ENCODE results near the gene PTPRT. TPM values are rescaled to one million over a fixed set of nuclear protein-coding genes. Genes with fewer than 3 reads are reported as not detected.

Gene PTPRT
- total RNA-seq, 2 experiments from 2014 or later = not detected

- ATAC-seq = no peak
- Mint-ChIP-seq H3K27me3 (ENCODE audit: low read depth) (no peaks in the 10 kb centered on the region), H3K36me3 (ENCODE audit: low read depth) (no peaks in the 10 kb centered on the region), H3K27ac (no peak overlapping the region), H3K9me3 (ENCODE audit: insufficient read depth) (peaks cover 13% of the 10 kb centered on the region), H3K4me1 (ENCODE audit: low read depth) (no peaks in the 10 kb centered on the region), H3K4me3 (no peak overlapping the region)
- no peak for DNase-seq
- CTCF ChIA-PET = no interaction called here
- POLR2A ChIA-PET = no interaction called here
Measured at GRCh38 chr20:42639140-42639539, 550.6 kb downstream of the PTPRT start.

- ChIA-PET POLR2A (no interaction called here), CTCF (no interaction called here)
- peaks cover 2% of the 10 kb centered on the region for H3K9me3 Mint-ChIP-seq (ENCODE audit: insufficient read depth)
- no peak overlapping the region for H3K27ac Mint-ChIP-seq
- H3K4me3 Mint-ChIP-seq = no peak overlapping the region
- H3K27me3 Mint-ChIP-seq (ENCODE audit: low read depth) = no peaks in the 10 kb centered on the region
- H3K4me1 Mint-ChIP-seq (ENCODE audit: low read depth) = no peaks in the 10 kb centered on the region
- ATAC-seq (no peak), DNase-seq (no peak)
- H3K36me3 Mint-ChIP-seq (ENCODE audit: low read depth) = no peaks in the 10 kb centered on the region
Measured at GRCh38 chr20:42635699-42636411, 553.9 kb downstream of the PTPRT start.

GRCh38 chr20:42634156-42634555, 555.5 kb downstream of the PTPRT start:
- no peaks in the 10 kb centered on the region for H3K36me3 Mint-ChIP-seq (ENCODE audit: low read depth)
- H3K4me3 Mint-ChIP-seq = no peak overlapping the region
- POLR2A ChIA-PET = no interaction called here
- H3K4me1 Mint-ChIP-seq (ENCODE audit: low read depth) = no peaks in the 10 kb centered on the region
- H3K27ac Mint-ChIP-seq = no peak overlapping the region
- CTCF ChIA-PET = no interaction called here
- ATAC-seq = no peak
- no peaks in the 10 kb centered on the region for H3K27me3 Mint-ChIP-seq (ENCODE audit: low read depth)
- H3K9me3 Mint-ChIP-seq (ENCODE audit: insufficient read depth) = no peaks in the 10 kb centered on the region
- no peak for DNase-seq

- ChIA-PET CTCF (no interaction called here), POLR2A (no interaction called here)
- ATAC-seq (no peak), DNase-seq (no peak)
- Mint-ChIP-seq H3K36me3 (ENCODE audit: low read depth) (no peaks in the 10 kb centered on the region), H3K4me3 (no peak overlapping the region), H3K4me1 (ENCODE audit: low read depth) (no peaks in the 10 kb centered on the region), H3K27me3 (ENCODE audit: low read depth) (no peaks in the 10 kb centered on the region), H3K27ac (no peak overlapping the region), H3K9me3 (ENCODE audit: insufficient read depth) (no peaks in the 10 kb centered on the region)
Measured at GRCh38 chr20:42628683-42629082, 561.0 kb downstream of the PTPRT start.

GRCh38 chr20:42613076-42613475, 576.6 kb downstream of the PTPRT start:
- POLR2A ChIA-PET = no interaction called here
- Mint-ChIP-seq H3K27me3 (ENCODE audit: low read depth) (no peaks in the 10 kb centered on the region), H3K4me3 (no peak overlapping the region), H3K9me3 (ENCODE audit: insufficient read depth) (peaks cover 14% of the 10 kb centered on the region), H3K27ac (no peak overlapping the region), H3K36me3 (ENCODE audit: low read depth) (no peaks in the 10 kb centered on the region), H3K4me1 (ENCODE audit: low read depth) (no peaks in the 10 kb centered on the region)
- CTCF ChIA-PET = no interaction called here
- ATAC-seq (no peak), DNase-seq (no peak)

- no peaks in the 10 kb centered on the region for H3K4me1 Mint-ChIP-seq (ENCODE audit: low read depth)
- H3K27me3 Mint-ChIP-seq (ENCODE audit: low read depth) = no peaks in the 10 kb centered on the region
- no peak for ATAC-seq
- DNase-seq = no peak
- H3K36me3 Mint-ChIP-seq (ENCODE audit: low read depth) = no peaks in the 10 kb centered on the region
- ChIA-PET CTCF (no interaction called here), POLR2A (no interaction called here)
- H3K4me3 Mint-ChIP-seq = no peak overlapping the region
- no peak overlapping the region for H3K27ac Mint-ChIP-seq
- peaks cover 14% of the 10 kb centered on the region for H3K9me3 Mint-ChIP-seq (ENCODE audit: insufficient read depth)
Measured at GRCh38 chr20:42611889-42612837, 577.5 kb downstream of the PTPRT start.

- CTCF ChIA-PET = no interaction called here
- H3K4me3 Mint-ChIP-seq = no peak overlapping the region
Measured at GRCh38 chr20:42611423-42611822, 578.3 kb downstream of the PTPRT start.

GRCh38 chr20:42610070-42610469, 579.6 kb downstream of the PTPRT start:
- peaks cover 17% of the 10 kb centered on the region for H3K9me3 Mint-ChIP-seq (ENCODE audit: insufficient read depth)
- ATAC-seq = no peak
- no peak for DNase-seq
- H3K4me1 Mint-ChIP-seq (ENCODE audit: low read depth) = no peaks in the 10 kb centered on the region
- ChIA-PET POLR2A (no interaction called here), CTCF (no interaction called here)
- no peak overlapping the region for H3K4me3 Mint-ChIP-seq
- H3K27me3 Mint-ChIP-seq (ENCODE audit: low read depth) = no peaks in the 10 kb centered on the region
- H3K36me3 Mint-ChIP-seq (ENCODE audit: low read depth) = no peaks in the 10 kb centered on the region
- no peak overlapping the region for H3K27ac Mint-ChIP-seq

More at GRCh38 chr20:42611423-42611822, 578.3 kb downstream of the PTPRT start:
- no peaks in the 10 kb centered on the region for H3K4me1 Mint-ChIP-seq (ENCODE audit: low read depth)
- H3K36me3 Mint-ChIP-seq (ENCODE audit: low read depth) = no peaks in the 10 kb centered on the region
- POLR2A ChIA-PET = no interaction called here
- no peak for DNase-seq
- no peaks in the 10 kb centered on the region for H3K27me3 Mint-ChIP-seq (ENCODE audit: low read depth)
- ATAC-seq = no peak
- peaks cover 14% of the 10 kb centered on the region for H3K9me3 Mint-ChIP-seq (ENCODE audit: insufficient read depth)
- no peak overlapping the region for H3K27ac Mint-ChIP-seq

- Mint-ChIP-seq H3K27me3 (ENCODE audit: low read depth) (no peaks in the 10 kb centered on the region), H3K9me3 (ENCODE audit: insufficient read depth) (peaks cover 17% of the 10 kb centered on the region), H3K36me3 (ENCODE audit: low read depth) (no peaks in the 10 kb centered on the region), H3K4me3 (no peak overlapping the region), H3K4me1 (ENCODE audit: low read depth) (no peaks in the 10 kb centered on the region), H3K27ac (no peak overlapping the region)
- DNase-seq = no peak
- POLR2A ChIA-PET = no interaction called here
- CTCF ChIA-PET = no interaction called here
- no peak for ATAC-seq
Measured at GRCh38 chr20:42609618-42610017, 580.1 kb downstream of the PTPRT start.

GRCh38 chr20:42604998-42605956, 584.4 kb downstream of the PTPRT start:
- H3K36me3 Mint-ChIP-seq (ENCODE audit: low read depth) = no peaks in the 10 kb centered on the region
- no peaks in the 10 kb centered on the region for H3K4me1 Mint-ChIP-seq (ENCODE audit: low read depth)
- no peaks in the 10 kb centered on the region for H3K27me3 Mint-ChIP-seq (ENCODE audit: low read depth)
- H3K27ac Mint-ChIP-seq = no peak overlapping the region
- no peak overlapping the region for H3K4me3 Mint-ChIP-seq
- peaks cover 9% of the 10 kb centered on the region for H3K9me3 Mint-ChIP-seq (ENCODE audit: insufficient read depth)
- ATAC-seq (no peak), DNase-seq (no peak)
- ChIA-PET POLR2A (no interaction called here), CTCF (no interaction called here)

GRCh38 chr20:42603655-42604054, 586.1 kb downstream of the PTPRT start:
- DNase-seq (no peak), ATAC-seq (no peak)
- Mint-ChIP-seq H3K27me3 (ENCODE audit: low read depth) (no peaks in the 10 kb centered on the region), H3K4me3 (no peak overlapping the region), H3K4me1 (ENCODE audit: low read depth) (no peaks in the 10 kb centered on the region), H3K27ac (no peak overlapping the region), H3K36me3 (ENCODE audit: low read depth) (no peaks in the 10 kb centered on the region), H3K9me3 (ENCODE audit: insufficient read depth) (peaks cover 8% of the 10 kb centered on the region)
- CTCF ChIA-PET = no interaction called here
- POLR2A ChIA-PET = no interaction called here

- ChIA-PET CTCF (no interaction called here), POLR2A (no interaction called here)
- Mint-ChIP-seq H3K4me1 (ENCODE audit: low read depth) (no peaks in the 10 kb centered on the region), H3K4me3 (no peak overlapping the region), H3K27me3 (ENCODE audit: low read depth) (no peaks in the 10 kb centered on the region), H3K27ac (no peak overlapping the region), H3K36me3 (ENCODE audit: low read depth) (no peaks in the 10 kb centered on the region), H3K9me3 (ENCODE audit: insufficient read depth) (no peaks in the 10 kb centered on the region)
- no peak for ATAC-seq
- no peak for DNase-seq
Measured at GRCh38 chr20:42598581-42598980, 591.1 kb downstream of the PTPRT start.

All from activated CD8-positive, alpha-beta T cell treated with anti-CD3 and anti-CD28 coated beads, Interleukin-2, amount 10 ng/mL, durations not matched to agents 7 days and 5 days (primary cell).